HG02678 (cell line): ENCODE data around the gene ARHGAP32.

Experiments used
- ATAC-seq: cut with Tn5 transposase; IDR thresholded peaks from one replicate; pipeline ENCODE4 v1.9.1; 2021; ENCODE audit warnings: mild to moderate bottlenecking, moderate library complexity; ENCODE audit not compliant: unreplicated experiment

Gene ARHGAP32

GRCh38 chr11:129192150-129192549 is at the start of gene ARHGAP32:
Gene ARHGAP32, minus strand, starts transcription at chr11:129192325. Its CDS starts 127 bp downstream, at chr11:129192198.
- no peak for ATAC-seq

GRCh38 chr11:129239207-129239606 is 47.1 kb upstream of the ARHGAP32 start:
- ATAC-seq, result no peak

GRCh38 chr11:129237880-129238638 is 45.9 kb upstream of the ARHGAP32 start:
- no peak for ATAC-seq

GRCh38 chr11:129237456-129237855 is 45.3 kb upstream of the ARHGAP32 start:
- ATAC-seq, result no peak

GRCh38 chr11:129236850-129237249 is 44.7 kb upstream of the ARHGAP32 start:
- no peak for ATAC-seq

GRCh38 chr11:129234978-129235377 is 42.9 kb upstream of the ARHGAP32 start:
- no peak for ATAC-seq

GRCh38 chr11:129230006-129230405 is 37.9 kb upstream of the ARHGAP32 start:
- no peak for ATAC-seq

- ATAC-seq, result no peak
These were observed 34.2 kb upstream of the ARHGAP32 start for GRCh38 chr11:129226207-129226798.

GRCh38 chr11:129225190-129225589 is 33.1 kb upstream of the ARHGAP32 start:
- no peak for ATAC-seq

GRCh38 chr11:129224538-129224937 is 32.4 kb upstream of the ARHGAP32 start:
- ATAC-seq, result no peak

GRCh38 chr11:129223701-129224149 is 31.6 kb upstream of the ARHGAP32 start:
- no peak for ATAC-seq

GRCh38 chr11:129223260-129223659 is 31.1 kb upstream of the ARHGAP32 start:
- ATAC-seq, result no peak

GRCh38 chr11:129222158-129222557 is 30.0 kb upstream of the ARHGAP32 start:
- no peak for ATAC-seq

GRCh38 chr11:129215506-129216245 is 23.6 kb upstream of the ARHGAP32 start:
- no peak for ATAC-seq

- ATAC-seq, result no peak
These were observed 22.7 kb upstream of the ARHGAP32 start for GRCh38 chr11:129214710-129215295.

- no peak for ATAC-seq
These were observed 21.1 kb upstream of the ARHGAP32 start for GRCh38 chr11:129213261-129213660.

GRCh38 chr11:129211397-129211796 is 19.3 kb upstream of the ARHGAP32 start:
- no peak for ATAC-seq

GRCh38 chr11:129210831-129211181 is 18.7 kb upstream of the ARHGAP32 start:
- ATAC-seq, result no peak

- ATAC-seq, result no peak
These were observed 18.0 kb upstream of the ARHGAP32 start for GRCh38 chr11:129209891-129210830.

- no peak for ATAC-seq
These were observed 16.7 kb upstream of the ARHGAP32 start for GRCh38 chr11:129208863-129209262.
